Measurements from ENCODE around the gene PTPRK. TPM values are rescaled to one million over a fixed set of nuclear protein-coding genes. Genes with fewer than 3 reads are reported as not detected.
A peak's percentile ranks its signal among the peaks of the same experiment; 100 is the strongest.

PTPRK gene
- total and polyA plus RNA-seq, 2 of the 13 experiments (the other 11 are each of a cell fraction or from before 2014, with no cell fraction given): 43.6 to 98.3 TPM

DNA sequence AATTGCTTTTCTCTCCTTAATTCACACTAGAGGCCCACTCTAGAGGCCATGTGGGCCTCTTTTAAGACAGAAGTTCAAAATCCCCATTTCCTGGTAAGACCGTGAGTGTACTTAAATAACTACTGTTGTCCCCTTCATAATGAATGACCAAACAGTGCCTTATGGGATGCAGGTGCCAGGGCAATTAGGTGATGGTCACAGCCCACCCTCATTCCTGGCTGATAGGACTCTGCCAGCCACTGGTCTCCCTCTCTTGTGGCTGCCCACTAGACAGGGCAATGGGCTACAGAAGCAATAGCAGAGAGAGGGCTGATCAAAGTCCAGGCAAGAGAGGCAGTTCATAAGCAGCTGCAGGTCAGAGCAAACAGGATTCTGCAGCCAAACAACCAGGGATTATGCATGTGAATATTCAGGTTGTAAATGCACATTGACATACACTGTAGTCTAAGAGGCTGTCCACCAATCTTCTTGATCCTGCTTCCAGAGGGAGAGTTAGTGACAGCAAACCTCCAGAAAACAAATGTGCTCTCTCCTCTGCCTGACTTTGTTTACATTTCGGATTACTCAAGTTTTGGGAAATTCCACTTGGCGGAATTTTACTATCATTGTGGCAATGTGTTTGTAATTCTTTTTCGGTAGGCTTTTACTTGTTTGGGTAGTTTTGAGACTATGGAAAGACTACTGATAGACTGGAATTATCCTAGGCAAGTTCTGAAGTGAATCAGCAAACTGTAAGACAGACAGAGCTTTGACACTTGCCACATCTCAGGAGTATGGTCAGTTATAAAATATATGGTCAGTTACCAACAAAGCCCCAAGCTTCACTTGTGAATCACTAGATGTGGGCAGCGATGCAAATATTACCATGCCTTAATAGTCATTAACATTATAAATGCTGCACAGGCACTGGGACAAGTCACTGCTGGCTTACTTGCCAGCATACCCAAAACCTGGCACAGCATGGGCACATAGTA lies 12.8 kb downstream of the PTPRK start (continued):
- TF ChIP-seq, protein P1, sequence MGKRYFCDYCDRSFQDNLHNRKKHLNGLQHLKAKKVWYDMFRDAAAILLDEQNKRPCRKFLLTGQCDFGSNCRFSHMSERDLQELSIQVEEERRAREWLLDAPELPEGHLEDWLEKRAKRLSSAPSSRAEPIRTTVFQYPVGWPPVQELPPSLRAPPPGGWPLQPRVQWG (CRISPR knock-in tag; IDR thresholded peaks at IDR 0.05; ENCODE audit: borderline replicate concordance, low read depth): no peak
- peak; percentile 91 for TF ChIP-seq TBX2 (CRISPR knock-in tag; IDR thresholded peaks at IDR 0.05; ENCODE audit: borderline replicate concordance)
- TF ChIP-seq ZFP36 (IDR thresholded peaks at IDR 0.05; ENCODE audit: borderline replicate concordance, low read depth, low read length, partially characterized antibody): no peak
- no peak for TF ChIP-seq ZFP90 (CRISPR knock-in tag; IDR thresholded peaks at IDR 0.05; ENCODE audit: borderline replicate concordance)
- TF ChIP-seq ZNF256 (CRISPR knock-in tag; conservative IDR thresholded peaks at IDR 0.05): no peak
- no peak for TF ChIP-seq SP1 (IDR thresholded peaks at IDR 0.05)
- TF ChIP-seq SP1 (CRISPR knock-in tag; IDR thresholded peaks at IDR 0.05): 0 out of 2 replicates have a peak, but pooled peaks have one; percentile 40
- TF ChIP-seq YEATS2 (CRISPR knock-in tag; IDR thresholded peaks at IDR 0.05; ENCODE audit: borderline replicate concordance): peak; percentile 64
- TF ChIP-seq KAT2B (IDR thresholded peaks at IDR 0.05; ENCODE audit: borderline replicate concordance, low read depth, low read length): no peak
- TF ChIP-seq, protein P2, sequence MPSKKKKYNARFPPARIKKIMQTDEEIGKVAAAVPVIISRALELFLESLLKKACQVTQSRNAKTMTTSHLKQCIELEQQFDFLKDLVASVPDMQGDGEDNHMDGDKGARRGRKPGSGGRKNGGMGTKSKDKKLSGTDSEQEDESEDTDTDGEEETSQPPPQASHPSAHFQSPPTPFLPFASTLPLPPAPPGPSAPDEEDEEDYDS (CRISPR knock-in tag; IDR thresholded peaks at IDR 0.05): peak; percentile 91
- TF ChIP-seq ZKSCAN1 (IDR thresholded peaks at IDR 0.05; ENCODE audit: low read length): 0 out of 2 replicates have a peak, but pooled peaks have one; percentile 35
- peak; percentile 42; the same call in 1 of the 2 replicates for TF ChIP-seq ZNF878 (CRISPR knock-in tag; IDR thresholded peaks at IDR 0.05)
- peak; percentile 78 for TF ChIP-seq RXRA (CRISPR knock-in tag; IDR thresholded peaks at IDR 0.05)
- TF ChIP-seq, protein P3, sequence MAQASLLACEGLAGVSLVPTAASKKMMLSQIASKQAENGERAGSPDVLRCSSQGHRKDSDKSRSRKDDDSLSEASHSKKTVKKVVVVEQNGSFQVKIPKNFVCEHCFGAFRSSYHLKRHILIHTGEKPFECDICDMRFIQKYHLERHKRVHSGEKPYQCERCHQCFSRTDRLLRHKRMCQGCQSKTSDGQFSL (CRISPR knock-in tag; IDR thresholded peaks at IDR 0.05): no peak
- TF ChIP-seq ZNF670 (CRISPR knock-in tag; IDR thresholded peaks at IDR 0.05; ENCODE audit: borderline replicate concordance): peak; percentile 62; the same call in 1 of the 2 replicates
- peak; percentile 90 for TF ChIP-seq PHF21A (CRISPR knock-in tag; IDR thresholded peaks at IDR 0.05)
- TF ChIP-seq, protein P4, sequence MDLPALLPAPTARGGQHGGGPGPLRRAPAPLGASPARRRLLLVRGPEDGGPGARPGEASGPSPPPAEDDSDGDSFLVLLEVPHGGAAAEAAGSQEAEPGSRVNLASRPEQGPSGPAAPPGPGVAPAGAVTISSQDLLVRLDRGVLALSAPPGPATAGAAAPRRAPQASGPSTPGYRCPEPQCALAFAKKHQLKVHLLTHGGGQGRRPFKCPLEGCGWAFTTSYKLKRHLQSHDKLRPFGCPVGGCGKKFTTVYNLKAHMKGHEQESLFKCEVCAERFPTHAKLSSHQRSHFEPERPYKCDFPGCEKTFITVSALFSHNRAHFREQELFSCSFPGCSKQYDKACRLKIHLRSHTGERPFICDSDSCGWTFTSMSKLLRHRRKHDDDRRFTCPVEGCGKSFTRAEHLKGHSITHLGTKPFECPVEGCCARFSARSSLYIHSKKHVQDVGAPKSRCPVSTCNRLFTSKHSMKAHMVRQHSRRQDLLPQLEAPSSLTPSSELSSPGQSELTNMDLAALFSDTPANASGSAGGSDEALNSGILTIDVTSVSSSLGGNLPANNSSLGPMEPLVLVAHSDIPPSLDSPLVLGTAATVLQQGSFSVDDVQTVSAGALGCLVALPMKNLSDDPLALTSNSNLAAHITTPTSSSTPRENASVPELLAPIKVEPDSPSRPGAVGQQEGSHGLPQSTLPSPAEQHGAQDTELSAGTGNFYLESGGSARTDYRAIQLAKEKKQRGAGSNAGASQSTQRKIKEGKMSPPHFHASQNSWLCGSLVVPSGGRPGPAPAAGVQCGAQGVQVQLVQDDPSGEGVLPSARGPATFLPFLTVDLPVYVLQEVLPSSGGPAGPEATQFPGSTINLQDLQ (CRISPR knock-in tag; IDR thresholded peaks at IDR 0.05): no peak
- TF ChIP-seq TBX3 (IDR thresholded peaks at IDR 0.05; ENCODE audit: borderline replicate concordance): no peak
- TF ChIP-seq, protein P5, sequence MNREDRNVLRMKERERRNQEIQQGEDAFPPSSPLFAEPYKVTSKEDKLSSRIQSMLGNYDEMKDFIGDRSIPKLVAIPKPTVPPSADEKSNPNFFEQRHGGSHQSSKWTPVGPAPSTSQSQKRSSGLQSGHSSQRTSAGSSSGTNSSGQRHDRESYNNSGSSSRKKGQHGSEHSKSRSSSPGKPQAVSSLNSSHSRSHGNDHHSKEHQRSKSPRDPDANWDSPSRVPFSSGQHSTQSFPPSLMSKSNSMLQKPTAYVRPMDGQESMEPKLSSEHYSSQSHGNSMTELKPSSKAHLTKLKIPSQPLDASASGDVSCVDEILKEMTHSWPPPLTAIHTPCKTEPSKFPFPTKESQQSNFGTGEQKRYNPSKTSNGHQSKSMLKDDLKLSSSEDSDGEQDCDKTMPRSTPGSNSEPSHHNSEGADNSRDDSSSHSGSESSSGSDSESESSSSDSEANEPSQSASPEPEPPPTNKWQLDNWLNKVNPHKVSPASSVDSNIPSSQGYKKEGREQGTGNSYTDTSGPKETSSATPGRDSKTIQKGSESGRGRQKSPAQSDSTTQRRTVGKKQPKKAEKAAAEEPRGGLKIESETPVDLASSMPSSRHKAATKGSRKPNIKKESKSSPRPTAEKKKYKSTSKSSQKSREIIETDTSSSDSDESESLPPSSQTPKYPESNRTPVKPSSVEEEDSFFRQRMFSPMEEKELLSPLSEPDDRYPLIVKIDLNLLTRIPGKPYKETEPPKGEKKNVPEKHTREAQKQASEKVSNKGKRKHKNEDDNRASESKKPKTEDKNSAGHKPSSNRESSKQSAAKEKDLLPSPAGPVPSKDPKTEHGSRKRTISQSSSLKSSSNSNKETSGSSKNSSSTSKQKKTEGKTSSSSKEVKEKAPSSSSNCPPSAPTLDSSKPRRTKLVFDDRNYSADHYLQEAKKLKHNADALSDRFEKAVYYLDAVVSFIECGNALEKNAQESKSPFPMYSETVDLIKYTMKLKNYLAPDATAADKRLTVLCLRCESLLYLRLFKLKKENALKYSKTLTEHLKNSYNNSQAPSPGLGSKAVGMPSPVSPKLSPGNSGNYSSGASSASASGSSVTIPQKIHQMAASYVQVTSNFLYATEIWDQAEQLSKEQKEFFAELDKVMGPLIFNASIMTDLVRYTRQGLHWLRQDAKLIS (CRISPR knock-in tag; IDR thresholded peaks at IDR 0.05): peak; percentile 93
- TF ChIP-seq GFI1 (CRISPR knock-in tag; IDR thresholded peaks at IDR 0.05; ENCODE audit: borderline replicate concordance): 0 out of 2 replicates have a peak, but pooled peaks have one; percentile 56
- peak; percentile 84; the same call in 1 of the 2 replicates for TF ChIP-seq ZFP1 (CRISPR knock-in tag; IDR thresholded peaks at IDR 0.05)
- peak; percentile 93 for TF ChIP-seq ZNF331 (CRISPR knock-in tag; IDR thresholded peaks at IDR 0.05)

All from HepG2 (cell line).